K562 (cell line): ENCODE measurements around the gene ERCC1. TPM values are rescaled to one million over a fixed set of nuclear protein-coding genes. Genes with fewer than 3 reads are reported as not detected.

Experiments used
- CTBP1 ChIP-seq: fragments of 450-650 bp; IDR thresholded peaks from 2 replicates; pipeline ENCODE4 v1.6.1; 2016; ENCODE audit warnings: borderline replicate concordance
- SREBF1 ChIP-seq: fragments of 150-350 bp; IDR thresholded peaks from 2 replicates; pipeline ENCODE4 v1.6.1; 2014; ENCODE audit warnings: antibody characterized with exemption, low read depth, low read length, borderline replicate concordance
- TFAP4 ChIP-seq: sonication (generic); formaldehyde crosslinking; IDR thresholded peaks from 2 replicates; pipeline ENCODE4 v1.8.0; 2022; ENCODE audit warnings: missing genetic modification reagents, mild to moderate bottlenecking, moderate library complexity, borderline replicate concordance
- ZBTB40 ChIP-seq, 2 experiments: fragments of 450-650 bp in 1 of 2; sonication (generic) in 1 of 2; formaldehyde crosslinking in 1 of 2; IDR thresholded peaks; 2 replicates each; pipeline versions ENCODE4 v1.7.1 to v1.9.0; 2016 to 2022; ENCODE audit warnings: inconsistent platforms in 1 of 2, mild to moderate bottlenecking in 1 of 2, missing genetic modification reagents in 1 of 2
- polyA plus RNA-seq, 8 experiments: library from polyadenylated mRNA; depleted of rRNA in 4 of 8; stranded (reverse) in 5 of 8; unstranded in 3 of 8; fragments of >200 nt; fragmentation: Nextera tagmentation in 2 of 8; fragmentation: Illumina TruSeq in 1 of 8; extraction: Ambion mirVana in 2 of 8; extraction: Trizol in 1 of 8; gene quantifications; 2 replicates each; pipeline versions ENCODE4 v1.2.1 to v1.2.3, GENCODE V29; 2011 to 2014; ENCODE audit warnings: inconsistent platforms in 1 of 8, missing spikeins in 1 of 8
- total RNA-seq, 7 experiments: library from RNA; depleted of rRNA in 6 of 7; stranded (reverse); fragments of >200 nt in 6 of 7; fragmentation: Illumina TruSeq in 2 of 7; extraction: Trizol in 2 of 7; gene quantifications; 2 replicates each; pipeline versions ENCODE4 v1.2.1 to v1.2.3, GENCODE V29; 2011 to 2021; ENCODE audit warnings: low replicate concordance in 1 of 7

The ERCC1 gene
- total and polyA plus RNA-seq, 9 of the 15 experiments (the other 6 are each of a cell fraction or from before 2014, with no cell fraction given) = 9.3 to 92.6 (median 60.0) TPM

GRCh38 chr19:45467115-45467455, 43.4 kb upstream of the ERCC1 start (continued):
- peak; percentile 36; the same call in 1 of the 2 replicates for TF ChIP-seq ZBTB40 (IDR thresholded peaks at IDR 0.05)
- no peak for TF ChIP-seq ZBTB40 (CRISPR knock-in tag; IDR thresholded peaks at IDR 0.05)
- TF ChIP-seq SREBF1 = no peak
- TF ChIP-seq CTBP1 = 0 out of 2 replicates have a peak, but pooled peaks have one; percentile 13
- TF ChIP-seq TFAP4 (CRISPR knock-in tag) = no peak
